Measurements from ENCODE around the gene MED29.

GRCh38 chr19:39384839-39385568, 6.2 kb upstream of the MED29 start:
- TF ChIP-seq, protein P1, sequence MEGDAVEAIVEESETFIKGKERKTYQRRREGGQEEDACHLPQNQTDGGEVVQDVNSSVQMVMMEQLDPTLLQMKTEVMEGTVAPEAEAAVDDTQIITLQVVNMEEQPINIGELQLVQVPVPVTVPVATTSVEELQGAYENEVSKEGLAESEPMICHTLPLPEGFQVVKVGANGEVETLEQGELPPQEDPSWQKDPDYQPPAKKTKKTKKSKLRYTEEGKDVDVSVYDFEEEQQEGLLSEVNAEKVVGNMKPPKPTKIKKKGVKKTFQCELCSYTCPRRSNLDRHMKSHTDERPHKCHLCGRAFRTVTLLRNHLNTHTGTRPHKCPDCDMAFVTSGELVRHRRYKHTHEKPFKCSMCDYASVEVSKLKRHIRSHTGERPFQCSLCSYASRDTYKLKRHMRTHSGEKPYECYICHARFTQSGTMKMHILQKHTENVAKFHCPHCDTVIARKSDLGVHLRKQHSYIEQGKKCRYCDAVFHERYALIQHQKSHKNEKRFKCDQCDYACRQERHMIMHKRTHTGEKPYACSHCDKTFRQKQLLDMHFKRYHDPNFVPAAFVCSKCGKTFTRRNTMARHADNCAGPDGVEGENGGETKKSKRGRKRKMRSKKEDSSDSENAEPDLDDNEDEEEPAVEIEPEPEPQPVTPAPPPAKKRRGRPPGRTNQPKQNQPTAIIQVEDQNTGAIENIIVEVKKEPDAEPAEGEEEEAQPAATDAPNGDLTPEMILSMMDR (IDR thresholded peaks at IDR 0.05), result no peak
- no peak for TF ChIP-seq POLR2A (IDR thresholded peaks at IDR 0.05)

All from Peyer's patch (tissue), 4 donors.